Measurements from ENCODE around the gene ZNF487. TPM values are rescaled to one million over a fixed set of nuclear protein-coding genes. Genes with fewer than 3 reads are reported as not detected.
"Not testable (repeated sequence)": the region's sequence is repeated elsewhere in the genome, so short reads cannot be mapped to it uniquely, and the experiment has no call there.

The ZNF487 gene
- total RNA-seq, 1 experiment from 2014 or later: 3.9 TPM

DNA sequence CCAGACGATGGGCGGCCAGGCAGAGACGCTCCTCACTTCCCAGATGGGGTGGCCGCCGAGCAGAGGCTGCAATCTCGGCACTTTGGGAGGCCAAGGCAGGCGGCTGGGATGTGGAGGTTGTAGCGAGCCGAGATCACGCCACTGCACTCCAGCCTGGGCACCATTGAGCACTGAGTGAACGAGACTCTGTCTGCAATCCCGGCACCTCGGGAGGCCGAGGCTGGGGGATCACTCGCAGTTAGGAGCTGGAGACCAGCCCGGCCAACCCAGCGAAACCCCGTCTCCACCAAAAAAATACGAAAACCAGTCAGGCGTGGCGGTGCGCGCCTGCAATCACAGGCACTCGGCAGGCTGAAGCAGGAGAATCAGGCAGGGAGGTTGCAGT lies 28.8 kb downstream of the ZNF487 start:
- DNase-seq (ENCODE audit: low read depth in 1 of 2, low spot score in 2 of 2); H3K27me3 ChIP-seq (replicated peaks); H3K27ac ChIP-seq; H3K4me3 ChIP-seq; H3K36me3 ChIP-seq; H3K4me1 ChIP-seq (replicated peaks); H3K9me3 ChIP-seq (replicated peaks): not testable (repeated sequence)

DNA sequence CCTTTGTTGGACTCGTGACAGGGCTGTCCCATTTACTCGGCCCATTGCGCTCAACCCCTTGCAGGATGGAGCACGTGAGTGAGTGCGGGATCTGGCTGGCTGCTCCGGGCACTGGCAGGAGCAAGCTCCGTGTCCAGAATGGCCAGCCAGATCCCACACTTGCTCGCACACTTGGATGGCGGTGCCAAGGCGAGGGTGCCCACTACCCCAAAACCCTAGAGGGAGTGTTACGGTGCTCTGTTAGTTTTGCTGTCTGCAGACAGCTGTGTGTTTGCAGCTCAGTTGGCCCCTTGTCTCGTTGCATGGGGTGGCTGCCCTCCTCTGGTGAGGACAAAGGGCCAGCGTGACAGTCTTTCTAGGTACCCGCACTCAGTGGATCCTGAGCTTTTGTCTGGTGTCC lies 34.2 kb downstream of the ZNF487 start:
- DNase-seq (ENCODE audit: low read depth in 1 of 2, low spot score in 2 of 2): no peak
- no peaks in the 10 kb centered on the region for H3K9me3 ChIP-seq (replicated peaks)
- H3K4me3 ChIP-seq: no peak overlapping the region

DNA sequence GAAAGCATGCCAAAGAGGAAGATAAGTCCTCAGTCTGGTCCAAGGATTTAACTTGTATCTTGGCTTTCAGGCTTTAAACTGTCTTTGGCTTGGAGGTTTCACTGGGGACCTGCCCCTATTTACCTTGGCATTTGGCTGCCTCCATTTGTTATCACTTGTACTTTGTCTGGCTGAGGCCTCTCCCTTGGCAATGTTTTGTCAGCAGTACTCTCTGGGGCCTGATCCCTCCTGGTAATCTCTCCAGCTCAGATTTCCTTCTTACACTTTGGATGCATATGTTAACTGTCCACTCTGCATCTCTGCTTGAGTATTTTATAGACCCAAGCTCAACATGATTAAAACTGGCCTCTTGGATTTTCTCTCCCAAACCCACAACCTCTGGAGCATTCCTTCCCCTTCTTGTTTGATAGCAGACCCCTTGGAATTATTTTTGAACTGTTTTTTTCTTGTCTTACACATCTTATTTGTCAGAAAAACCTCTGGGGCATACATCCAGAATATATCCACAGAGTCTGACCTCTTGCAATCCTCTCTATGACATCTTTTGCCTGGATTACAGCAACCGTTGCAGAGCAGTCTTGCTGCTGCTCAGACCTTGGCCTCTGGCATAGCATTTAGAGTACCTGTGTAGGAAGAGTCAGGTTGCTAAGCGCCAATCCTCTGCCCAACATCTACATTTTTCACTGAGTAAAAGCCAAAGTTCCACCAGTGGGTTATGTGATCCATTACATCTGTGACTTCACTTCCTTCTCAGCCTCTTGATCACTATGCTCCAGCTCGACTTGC lies 35.2 kb downstream of the ZNF487 start:
- Histone ChIP-seq H3K4me3 (no peak overlapping the region), H3K4me1 (replicated peaks) (no peaks in the 10 kb centered on the region), H3K9me3 (replicated peaks) (no peaks in the 10 kb centered on the region), H3K27me3 (replicated peaks) (no peaks in the 10 kb centered on the region), H3K27ac (no peak overlapping the region), H3K36me3 (no peaks in the 10 kb centered on the region)
- no peak for DNase-seq (ENCODE audit: low read depth in 1 of 2, low spot score in 2 of 2)

More for the DNA sequence above, 34.2 kb downstream of the ZNF487 start:
- Histone ChIP-seq H3K4me1 (replicated peaks) (no peaks in the 10 kb centered on the region), H3K36me3 (no peaks in the 10 kb centered on the region), H3K27ac (no peak overlapping the region), H3K27me3 (replicated peaks) (no peaks in the 10 kb centered on the region)

DNA sequence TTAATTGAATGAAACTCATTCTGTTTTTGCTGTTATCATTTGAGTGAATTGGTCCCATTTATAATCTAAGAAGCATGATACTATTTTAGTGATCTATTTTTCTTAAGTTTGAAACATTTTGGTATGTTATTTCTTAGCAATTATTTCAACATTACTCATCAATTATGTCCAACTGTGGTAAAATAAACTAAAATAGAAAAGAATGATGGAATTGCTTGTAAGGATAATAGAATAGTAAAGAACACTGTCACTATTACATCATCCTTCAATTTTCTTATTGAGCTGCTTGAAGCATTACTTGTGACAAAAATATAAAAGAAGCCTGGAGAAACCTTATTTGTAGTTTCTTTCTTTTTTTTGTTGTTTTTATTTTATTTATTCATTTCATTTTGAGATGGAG lies 42.4 kb downstream of the ZNF487 start:
- Histone ChIP-seq H3K36me3 (no peaks in the 10 kb centered on the region), H3K27me3 (replicated peaks) (no peaks in the 10 kb centered on the region), H3K27ac (no peak overlapping the region), H3K4me1 (replicated peaks) (no peaks in the 10 kb centered on the region), H3K4me3 (no peak overlapping the region), H3K9me3 (replicated peaks) (no peaks in the 10 kb centered on the region; the same call in none of the 2 replicates)
- DNase-seq (ENCODE audit: low read depth in 1 of 2, low spot score in 2 of 2): no peak

DNA sequence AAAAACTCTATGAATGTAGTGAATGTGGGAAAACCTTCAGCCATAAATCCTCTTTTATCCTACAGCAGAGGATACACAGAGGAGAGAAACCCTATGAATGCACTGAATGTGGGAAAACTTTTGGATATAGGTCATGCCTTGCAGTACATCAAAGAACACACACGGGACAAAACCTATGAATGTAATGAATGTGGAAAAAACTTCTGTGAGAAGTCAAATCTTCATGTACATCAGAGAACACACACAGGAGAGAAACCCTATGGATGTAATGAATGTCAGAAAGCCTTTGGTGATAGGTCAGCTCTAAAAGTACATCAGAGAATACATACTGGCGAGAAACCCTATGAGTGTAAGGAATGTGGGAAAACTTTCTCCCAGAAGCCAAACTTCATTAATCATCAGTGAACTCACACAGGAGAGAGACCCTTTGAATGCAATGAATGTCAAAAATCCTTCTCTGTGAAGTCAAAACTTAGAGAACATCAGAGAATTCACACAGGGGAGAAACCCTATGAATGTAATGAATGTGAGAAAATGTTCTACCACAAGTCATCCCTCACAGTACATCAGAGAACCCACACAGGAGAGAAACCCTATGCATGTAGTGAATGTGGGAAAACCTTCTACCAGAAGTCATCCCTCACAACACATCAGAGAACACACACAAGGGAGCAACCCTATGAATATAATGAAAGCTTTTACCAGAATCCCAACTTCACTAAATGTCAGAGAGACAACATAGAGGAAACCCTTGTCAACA lies 45.6 kb downstream of the ZNF487 start:
- no peaks in the 10 kb centered on the region for H3K27me3 ChIP-seq (replicated peaks)
- no peak for DNase-seq (ENCODE audit: low read depth in 1 of 2, low spot score in 2 of 2)
- no peak overlapping the region for H3K27ac ChIP-seq
- no peaks in the 10 kb centered on the region for H3K4me1 ChIP-seq (replicated peaks)
- no peaks in the 10 kb centered on the region; the same call in none of the 2 replicates for H3K9me3 ChIP-seq (replicated peaks)
- H3K4me3 ChIP-seq: no peak overlapping the region
- no peaks in the 10 kb centered on the region for H3K36me3 ChIP-seq

DNA sequence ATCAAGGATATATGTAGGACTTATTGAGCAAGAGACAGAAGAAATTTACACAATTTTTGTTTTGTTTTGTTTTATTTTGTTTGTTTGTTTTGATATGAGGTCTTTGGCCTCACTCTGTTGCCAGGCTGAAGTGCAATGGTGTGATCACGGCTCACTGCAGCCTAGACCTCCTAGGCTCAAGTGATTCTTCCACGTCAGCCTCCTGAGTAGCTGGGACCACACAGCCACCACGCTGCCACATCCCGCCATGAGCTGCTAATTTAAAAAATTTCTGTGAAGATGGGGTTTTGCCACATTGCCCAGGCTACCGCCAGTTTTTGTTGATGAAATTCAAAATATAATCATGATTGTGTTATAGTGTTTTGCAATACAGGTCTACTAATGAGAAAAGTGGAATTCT lies 54.9 kb downstream of the ZNF487 start:
- Histone ChIP-seq H3K9me3 (replicated peaks) (no peaks in the 10 kb centered on the region), H3K27ac (no peak overlapping the region), H3K36me3 (no peaks in the 10 kb centered on the region), H3K4me1 (replicated peaks) (no peaks in the 10 kb centered on the region), H3K27me3 (replicated peaks) (no peaks in the 10 kb centered on the region), H3K4me3 (no peak overlapping the region)
- DNase-seq (ENCODE audit: low read depth in 1 of 2, low spot score in 2 of 2): no peak

DNA sequence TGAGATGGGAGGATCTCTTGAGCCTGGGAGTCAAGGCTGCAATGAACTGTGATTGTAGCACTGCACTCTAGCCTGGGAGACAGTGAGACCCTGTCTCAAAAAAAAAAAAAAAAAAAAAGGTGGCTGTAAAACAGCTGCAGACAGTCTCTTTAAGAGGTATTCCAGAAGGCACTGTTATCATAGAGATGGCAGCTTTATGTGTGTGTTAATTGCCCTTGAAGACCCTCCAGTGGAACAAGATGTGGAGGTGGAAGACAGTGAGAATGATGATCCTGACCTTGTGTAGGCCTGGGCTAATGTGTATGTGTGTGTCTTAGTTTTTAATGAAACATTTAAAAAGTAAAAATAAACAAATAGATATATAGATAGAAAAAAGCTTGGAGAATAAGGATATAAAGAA lies 66.0 kb downstream of the ZNF487 start:
- Histone ChIP-seq H3K27ac (no peak overlapping the region), H3K9me3 (replicated peaks) (no peaks in the 10 kb centered on the region), H3K27me3 (replicated peaks) (no peaks in the 10 kb centered on the region), H3K36me3 (no peaks in the 10 kb centered on the region), H3K4me3 (no peak overlapping the region), H3K4me1 (replicated peaks) (no peaks in the 10 kb centered on the region)
- DNase-seq (ENCODE audit: low read depth in 1 of 2, low spot score in 2 of 2): no peak

DNA sequence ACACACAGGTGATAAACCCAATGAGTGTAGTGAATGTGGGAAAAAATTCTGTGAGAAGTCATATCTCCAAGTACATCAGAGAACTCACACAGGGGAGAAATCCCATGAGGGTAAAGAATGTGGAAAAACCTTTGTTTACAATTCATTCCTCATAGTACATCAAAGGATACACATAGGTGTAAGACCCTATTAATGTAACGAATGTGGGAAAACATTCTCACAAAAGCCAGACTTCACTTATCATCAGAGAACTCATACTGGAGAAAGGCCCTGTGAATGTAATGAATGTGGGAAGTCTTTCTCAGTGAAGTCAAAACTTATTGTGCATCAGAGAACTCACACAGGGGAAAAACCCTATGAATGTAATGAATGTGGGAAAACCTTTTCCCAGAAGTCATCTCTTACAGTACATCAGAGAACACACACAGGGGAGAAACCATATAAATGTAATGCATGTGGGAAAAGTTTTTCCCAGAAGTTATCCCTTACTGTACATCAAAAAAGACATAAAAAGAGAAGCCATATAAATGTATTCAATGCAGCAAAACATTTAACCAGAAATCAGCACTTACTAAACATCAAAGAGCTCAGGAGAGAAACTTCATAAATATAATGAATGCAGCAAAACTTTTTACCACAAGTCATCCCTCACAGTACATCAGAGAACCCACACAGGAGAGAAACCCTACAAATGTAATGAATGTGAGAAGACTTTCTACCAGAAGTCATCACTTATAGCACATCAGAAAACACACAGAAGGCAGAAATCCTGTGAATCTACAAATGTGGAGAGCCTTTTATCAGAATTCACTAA lies 87.7 kb downstream of the ZNF487 start:
- H3K4me1 ChIP-seq (replicated peaks): no peaks in the 10 kb centered on the region
- no peak overlapping the region for H3K27ac ChIP-seq
- peaks cover 28% of the 10 kb centered on the region for H3K9me3 ChIP-seq (replicated peaks)
- no peak for DNase-seq (ENCODE audit: low read depth in 1 of 2, low spot score in 2 of 2)
- H3K4me3 ChIP-seq: no peak overlapping the region
- no peaks in the 10 kb centered on the region for H3K36me3 ChIP-seq
- no peaks in the 10 kb centered on the region for H3K27me3 ChIP-seq (replicated peaks)

Other genes with a start within 250 kb of the ZNF487 start
- not detected in 2 replicates for gene RASGEF1A, start 170.0 kb upstream of the ZNF487 start, total RNA-seq (2014; rRNA removed; shearing (Covaris generic))
- gene FXYD4, start 65.5 kb upstream of the ZNF487 start, total RNA-seq (2014; rRNA removed; shearing (Covaris generic)): not detected in 2 replicates
- gene HNRNPF, start 27.9 kb upstream of the ZNF487 start, total RNA-seq (2014; rRNA removed; shearing (Covaris generic)): 156 and 237 TPM in 2 replicates
- 1.7 and 2.5 TPM in 2 replicates for gene ZNF239, start 137.5 kb downstream of the ZNF487 start, total RNA-seq (2014; rRNA removed; shearing (Covaris generic))
- 1.8 and 3.3 TPM in 2 replicates for gene ZNF485, start 169.3 kb downstream of the ZNF487 start, total RNA-seq (2014; rRNA removed; shearing (Covaris generic))
- 29.8 and 41.3 TPM in 2 replicates for gene ZNF32, start 211.8 kb downstream of the ZNF487 start, total RNA-seq (2014; rRNA removed; shearing (Covaris generic))